Stimulated activated CD4-positive, alpha-beta T cell treated with anti-CD3 and anti-CD28 coated beads, Interleukin-1b, Interleukin-23, amount 100 ng/mL, for 48 hours (primary cell): Measurements from ENCODE around the gene TSC22D3.
"Not testable (repeated sequence)": the region's sequence is repeated elsewhere in the genome, so short reads cannot be mapped to it uniquely, and the experiment has no call there.

Source experiments
- DNase-seq: peaks from one replicate; pipeline ENCODE4 v3.0.0-alpha.2; 2020

The TSC22D3 gene

DNA sequence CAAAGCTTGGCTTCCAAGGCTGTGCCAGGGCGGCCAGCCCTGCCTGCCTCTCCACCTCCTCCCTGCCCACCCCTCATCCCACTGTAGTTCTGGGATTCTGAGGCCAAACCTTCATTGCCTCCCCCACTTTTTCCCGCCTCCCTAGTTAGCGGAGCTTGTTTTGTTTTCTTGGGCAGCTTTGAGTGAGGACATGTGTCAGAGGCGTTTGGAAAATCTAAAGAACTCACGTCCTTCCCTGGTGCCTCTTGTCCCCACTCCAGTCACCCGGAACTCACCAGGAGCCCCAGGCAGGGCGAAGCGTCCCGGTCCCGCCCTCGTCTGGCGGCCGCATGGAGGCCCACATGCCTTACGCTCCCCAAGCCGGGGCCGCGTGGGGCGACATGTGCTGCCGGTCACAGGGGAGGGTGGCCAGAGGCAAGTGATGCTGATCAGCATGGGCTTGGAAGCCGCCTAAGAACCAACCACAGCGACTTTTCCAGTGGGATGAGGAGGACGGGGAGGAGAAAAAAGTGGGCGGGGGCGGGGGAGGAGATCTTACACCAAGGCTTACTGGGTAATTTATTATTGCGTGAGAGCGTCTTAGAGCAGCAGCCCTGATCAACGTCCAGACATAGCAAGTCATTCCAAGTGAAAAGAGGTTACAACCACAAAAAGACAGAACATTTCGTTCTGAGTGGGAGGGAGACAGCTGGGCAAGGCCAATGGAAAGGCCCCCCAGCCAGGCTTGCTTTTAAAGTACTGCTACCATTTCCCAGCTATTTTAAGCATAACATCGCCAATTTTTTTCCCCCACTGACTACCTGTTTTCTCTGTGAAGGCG lies 98.8 kb downstream of the TSC22D3 start:
- DNase-seq, result peak; percentile 58

DNA sequence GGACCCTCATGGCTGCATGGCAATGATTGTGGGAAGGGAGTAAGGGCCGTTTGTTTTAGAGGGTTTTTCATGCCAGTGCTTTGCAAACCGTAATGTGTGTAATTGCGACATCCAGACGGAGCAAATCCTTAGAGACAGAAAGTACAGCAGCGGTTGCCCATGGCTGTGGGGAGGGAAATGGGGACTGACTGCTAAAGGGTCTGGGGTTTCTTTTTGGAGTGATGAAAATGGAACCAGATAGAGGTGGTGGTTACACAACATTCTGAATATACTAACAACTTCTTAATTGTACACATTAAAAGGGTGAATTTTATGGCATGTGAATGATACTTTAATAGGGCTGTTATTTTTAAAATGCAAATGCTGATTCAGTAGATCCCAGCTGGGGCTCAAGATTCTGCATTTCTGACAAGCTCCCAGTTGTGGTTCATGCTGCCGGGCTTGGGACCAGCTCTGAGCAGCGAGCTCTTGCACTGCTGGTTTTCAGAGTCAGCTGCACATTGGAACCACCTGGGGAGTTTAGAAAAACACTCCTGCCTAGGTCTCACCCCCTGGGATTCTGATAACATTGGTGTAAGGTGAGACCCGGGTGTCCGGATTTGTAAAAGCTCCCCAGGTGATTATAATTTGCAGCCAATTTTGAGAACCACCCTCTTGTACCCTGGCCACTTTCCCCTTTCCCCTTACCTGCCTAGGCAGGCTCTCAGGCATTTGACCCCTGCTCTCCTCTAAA lies 99.6 kb downstream of the TSC22D3 start:
- peak; percentile 3 for DNase-seq

DNA sequence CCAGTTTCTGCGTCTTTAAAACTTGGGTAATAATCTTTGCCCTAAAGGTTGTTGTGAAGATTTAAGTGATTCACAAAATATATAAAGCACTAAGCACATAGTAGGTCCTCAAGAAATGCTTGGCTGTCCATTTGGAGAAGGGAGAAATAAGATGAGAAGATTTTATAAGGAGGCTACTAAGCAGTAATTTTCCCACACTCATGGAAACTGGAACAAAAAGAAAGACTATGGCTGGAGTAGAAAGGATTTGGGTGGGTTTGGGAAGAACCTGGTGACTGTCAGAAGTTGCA lies 100.3 kb downstream of the TSC22D3 start:
- DNase-seq, result no peak

DNA sequence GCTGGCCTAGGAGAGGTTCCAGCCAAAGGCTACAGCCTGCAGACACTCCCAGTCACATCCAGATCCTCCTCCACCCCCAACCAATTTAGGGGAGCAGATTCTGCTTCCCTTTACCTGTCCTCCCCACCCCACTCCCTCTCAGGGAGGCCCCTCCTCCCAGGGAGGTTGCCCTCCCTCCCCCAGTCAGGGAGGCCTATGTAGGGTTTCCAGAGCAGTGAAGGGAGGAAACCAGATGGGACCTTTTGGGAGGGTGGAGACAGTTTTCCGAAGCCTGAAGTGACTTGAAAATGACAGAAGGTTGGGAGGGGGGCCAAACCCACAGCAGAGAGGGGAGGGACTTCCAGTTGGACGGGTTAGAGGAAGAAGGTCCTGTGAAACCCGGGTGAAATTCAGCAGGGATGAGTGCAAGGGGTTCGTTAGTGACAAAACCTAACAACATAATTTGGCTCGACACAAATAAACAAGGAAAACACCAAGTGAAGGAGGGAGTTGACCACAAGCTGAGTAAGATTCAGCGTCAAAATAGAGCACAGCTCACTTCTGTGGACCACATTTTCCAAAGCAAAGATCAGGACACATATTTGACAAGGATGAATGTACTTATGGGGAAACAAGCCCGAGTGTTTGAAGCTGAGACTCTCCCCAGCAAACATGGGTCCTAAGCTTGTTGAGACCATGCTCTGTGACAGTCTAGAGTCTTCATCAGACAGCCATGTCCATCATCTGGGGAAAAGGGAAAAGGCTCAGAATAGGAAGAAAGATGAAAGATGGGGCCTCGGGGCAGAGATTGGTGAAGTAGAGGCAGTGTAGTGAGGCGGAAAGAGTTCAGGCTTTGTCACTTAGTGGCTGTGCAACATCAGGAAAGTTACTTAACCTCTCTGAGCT lies 100.9 kb downstream of the TSC22D3 start:
- DNase-seq, result peak; percentile 33

DNA sequence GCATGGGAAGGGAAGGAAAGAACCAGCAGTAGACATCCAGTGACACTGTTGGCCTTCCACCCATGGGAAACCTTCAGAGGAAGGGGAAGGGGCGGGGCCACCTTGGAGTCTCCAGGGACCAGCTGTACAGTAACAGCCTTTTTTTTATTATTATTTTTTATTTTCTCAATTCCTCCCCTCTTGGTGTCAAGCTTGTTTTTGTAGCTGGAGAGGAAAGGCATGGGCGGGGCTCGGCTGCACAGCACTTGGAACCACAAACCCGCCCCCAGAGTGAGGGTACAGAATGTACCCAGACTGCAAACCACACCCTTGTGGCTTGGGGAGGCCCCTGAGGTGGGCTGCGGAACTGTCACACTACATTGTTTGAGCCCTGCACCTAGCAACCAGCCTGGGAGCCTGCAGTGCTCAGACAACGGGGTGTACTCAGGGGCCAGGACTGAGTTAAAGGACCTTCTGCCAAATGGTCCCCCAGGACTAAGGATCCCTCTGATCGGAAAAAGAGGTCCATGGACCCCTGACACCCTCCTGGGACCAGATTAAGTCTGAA lies 101.6 kb downstream of the TSC22D3 start:
- DNase-seq, result peak; percentile 87

DNA sequence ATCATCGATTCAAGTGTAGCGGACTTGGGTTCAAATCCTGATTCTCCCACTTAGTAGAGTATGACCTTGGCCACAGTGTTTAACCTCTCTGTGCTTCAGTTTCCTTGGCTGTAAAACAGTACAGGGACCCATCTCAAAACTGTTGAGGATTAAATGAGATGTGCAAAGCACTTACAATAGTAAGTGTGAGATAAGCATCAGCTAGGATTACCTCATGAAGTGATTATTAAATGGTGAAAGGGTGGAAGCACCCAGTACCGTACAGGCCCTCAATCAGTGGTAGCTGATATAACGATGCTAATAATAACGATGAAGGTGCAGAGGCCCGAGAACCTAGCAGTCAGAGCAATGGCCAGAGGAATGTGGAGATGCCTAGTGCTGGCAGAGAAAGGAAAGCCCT lies 102.2 kb downstream of the TSC22D3 start:
- DNase-seq, result no peak

DNA sequence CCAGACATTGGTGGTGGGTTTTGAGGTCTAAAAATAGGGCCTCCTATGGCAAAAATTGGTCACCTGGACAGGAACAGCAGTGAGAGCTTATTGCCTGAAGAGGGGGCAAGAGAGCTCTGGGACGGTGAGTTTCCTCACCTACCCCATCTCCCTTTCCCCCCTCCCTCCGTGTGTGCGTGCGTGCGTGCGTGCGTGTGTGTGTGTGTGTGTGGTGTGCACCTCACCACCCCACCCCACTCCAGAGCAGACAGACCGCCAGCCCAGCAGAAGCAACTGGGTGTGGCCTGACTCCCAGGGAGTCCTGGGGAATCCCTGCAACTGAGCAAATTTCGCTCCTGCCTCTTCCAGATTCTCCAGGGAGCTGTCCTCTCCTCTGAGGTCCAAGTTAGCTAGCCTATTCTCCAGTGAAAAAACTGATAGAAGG lies 102.6 kb downstream of the TSC22D3 start:
- DNase-seq, result peak; percentile 69

DNA sequence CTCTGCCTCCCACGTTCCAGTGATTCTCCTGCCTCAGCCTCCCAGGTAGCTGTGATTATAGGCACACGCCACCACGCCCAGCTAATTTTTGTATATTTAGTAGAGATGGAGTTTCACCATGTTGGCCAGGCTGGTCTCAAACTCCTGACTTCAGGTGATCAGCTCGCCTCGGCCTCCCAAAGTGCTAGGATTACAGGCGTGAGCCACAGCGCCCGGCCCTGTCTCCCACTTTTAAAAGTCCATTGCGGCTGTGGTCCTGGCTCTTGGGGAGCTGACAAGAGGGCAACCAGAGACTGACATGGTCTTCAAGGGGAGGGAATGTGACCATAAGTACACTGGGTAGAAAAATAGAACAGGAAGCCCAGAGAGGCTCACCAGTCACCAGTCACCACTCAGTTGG lies 104.3 kb downstream of the TSC22D3 start:
- not testable (repeated sequence) for DNase-seq

DNA sequence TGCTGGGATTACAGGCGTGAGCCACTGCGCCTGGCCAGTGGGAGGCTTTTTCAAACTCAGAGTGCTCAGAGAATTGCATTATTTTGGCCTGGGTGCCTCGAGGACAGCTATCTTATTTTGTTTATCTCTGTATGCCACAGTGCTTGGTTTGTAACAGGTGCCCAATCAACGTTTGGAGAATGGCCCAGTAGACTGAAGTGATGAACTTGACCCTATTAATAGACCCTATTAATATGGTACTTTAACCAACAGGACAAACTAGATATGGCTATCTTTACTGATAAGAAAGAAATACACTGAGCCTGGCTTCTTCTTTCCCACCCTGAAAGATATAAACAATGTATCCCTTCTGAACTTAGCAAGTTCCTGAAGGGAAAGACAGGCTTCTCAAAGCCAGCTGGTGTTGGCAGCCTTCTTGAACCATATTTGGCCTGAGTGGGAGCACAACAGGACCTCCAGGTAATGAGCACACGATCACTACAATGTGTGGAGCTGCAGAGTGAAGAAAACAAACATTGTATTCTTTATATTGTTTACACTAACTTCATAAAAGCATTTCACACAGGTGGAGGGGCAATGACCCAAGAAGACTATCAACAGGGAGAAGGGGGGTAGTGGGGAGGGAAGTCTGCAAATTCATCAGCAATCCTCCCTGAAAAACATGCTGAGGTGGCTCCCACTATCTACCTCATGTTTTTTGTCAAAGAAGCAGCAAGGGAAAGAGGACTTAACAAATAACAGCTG lies 105.5 kb downstream of the TSC22D3 start:
- no peak for DNase-seq

DNA sequence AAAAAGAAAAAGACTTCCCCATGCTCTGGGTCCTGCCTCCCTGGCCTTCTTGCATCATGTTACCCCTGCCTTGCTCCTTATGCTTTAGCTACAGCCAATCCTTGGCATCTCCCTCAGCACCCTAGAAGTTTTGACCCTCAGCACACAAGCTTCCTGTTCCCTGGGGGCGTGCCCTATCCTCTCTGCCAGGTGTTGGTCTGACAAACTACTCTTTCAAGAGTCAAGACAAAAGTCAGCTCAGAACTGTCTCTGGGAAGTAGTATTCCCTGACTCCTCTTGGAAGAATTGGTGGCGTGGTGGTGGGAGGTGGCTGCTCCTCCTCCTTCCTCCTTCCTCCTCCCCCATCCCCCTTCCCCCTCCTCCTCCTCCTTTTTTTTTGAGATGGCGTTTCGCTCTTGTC lies 106.3 kb downstream of the TSC22D3 start:
- DNase-seq, result no peak

DNA sequence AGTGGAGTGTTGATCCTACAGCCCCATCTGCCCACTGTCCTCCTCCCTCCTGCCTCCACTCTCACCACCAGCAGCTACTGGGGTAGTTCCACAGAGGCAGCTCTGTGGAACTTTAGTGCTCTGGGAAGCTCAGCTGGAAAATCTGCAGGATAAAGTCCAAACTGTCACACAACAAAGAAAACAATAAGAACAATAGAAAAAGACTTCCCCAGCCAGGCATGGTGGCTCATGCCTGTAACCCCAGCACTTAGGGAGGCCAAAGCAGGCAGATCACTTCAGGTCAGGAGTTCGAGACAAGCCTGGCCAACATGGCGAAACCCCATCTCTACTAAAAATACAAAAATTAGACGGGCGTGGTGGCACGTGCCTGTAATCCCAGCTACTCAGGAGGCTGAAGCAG lies 106.9 kb downstream of the TSC22D3 start:
- not testable (repeated sequence) for DNase-seq

DNA sequence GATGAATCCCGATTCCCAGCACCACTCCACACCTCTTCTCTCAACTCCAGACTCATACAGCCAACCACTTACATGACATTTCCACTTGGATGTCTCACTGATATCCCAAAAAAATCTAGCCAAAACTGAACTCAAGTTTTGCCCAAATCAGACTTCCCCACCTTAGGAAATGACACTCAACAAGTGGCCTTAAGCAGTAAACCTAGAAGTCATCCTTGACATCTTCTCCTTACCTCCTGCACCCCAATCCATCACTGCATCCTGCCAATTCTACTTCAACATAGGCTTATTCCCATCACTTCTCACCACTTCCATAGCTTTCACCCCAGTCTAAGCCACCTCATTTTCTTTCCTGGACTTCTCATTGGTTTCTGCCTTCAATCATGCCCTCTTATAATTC lies 108.2 kb downstream of the TSC22D3 start:
- DNase-seq, result no peak

DNA sequence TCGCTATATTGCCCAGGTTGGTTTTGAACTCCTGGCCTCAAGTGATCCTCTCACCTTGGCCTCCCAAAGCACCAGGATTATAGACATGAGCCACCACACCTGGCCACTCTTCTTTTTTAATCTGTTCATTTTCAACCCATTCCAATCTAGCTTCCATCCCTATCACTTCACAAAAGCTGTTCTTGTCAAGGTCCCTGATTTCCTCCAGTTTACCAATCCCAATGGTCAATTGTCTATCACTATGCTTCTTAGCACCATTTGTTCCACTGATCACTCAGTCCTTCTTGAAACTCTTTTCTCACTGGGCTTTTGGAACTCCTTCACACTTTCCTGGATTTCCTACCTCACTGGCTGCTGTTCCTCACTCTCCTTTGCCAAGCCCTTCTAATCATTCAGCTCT lies 108.7 kb downstream of the TSC22D3 start:
- DNase-seq, result no peak
